ENCODE data around the gene CUL7.
A peak's percentile ranks its signal among the peaks of the same experiment; 100 is the strongest.

CUL7 gene

GRCh38 chr6:43076464-43077332, 23.0 kb upstream of the CUL7 start:
- peak; percentile 15 for DNase-seq

DNA sequence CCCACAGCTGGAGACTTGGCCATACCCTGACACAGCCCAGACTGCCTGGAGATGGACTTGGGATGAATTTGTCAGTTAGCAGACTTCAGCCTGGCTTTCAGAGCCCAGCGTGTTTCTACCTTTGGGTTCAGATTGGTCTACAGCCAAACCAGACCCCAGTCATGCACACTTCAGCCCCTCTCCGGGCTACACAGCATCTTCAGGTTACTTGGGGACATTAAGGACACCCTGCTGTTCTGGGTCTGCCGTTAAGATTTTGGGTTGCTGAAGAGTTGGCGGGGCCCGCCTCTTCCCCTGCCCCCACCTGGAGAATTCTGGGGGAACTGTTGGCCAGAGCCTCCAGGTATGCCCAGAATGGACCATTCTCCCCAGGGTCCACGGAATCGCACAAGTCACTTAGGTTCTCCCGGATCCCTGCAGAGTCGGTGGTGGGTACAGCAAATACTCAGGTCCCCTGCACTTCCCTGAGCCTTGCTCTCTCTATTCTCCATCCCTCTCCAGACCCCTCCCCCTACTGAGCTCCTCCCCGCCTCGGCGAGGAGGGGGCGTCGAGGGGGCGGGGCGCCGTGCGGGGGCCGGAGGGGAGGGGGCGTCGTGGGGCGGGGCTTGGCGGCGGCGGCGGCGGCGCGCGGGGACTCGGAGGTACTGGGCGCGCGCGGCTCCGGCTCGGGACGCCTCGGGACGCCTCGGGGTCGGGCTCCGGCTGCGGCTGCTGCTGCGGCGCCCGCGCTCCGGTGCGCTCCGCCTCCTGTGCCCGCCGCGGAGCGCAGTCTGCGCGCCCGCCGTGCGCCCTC, 22.2 kb upstream of the CUL7 start, which contains the start of gene PTK7:
Gene PTK7, plus strand, starts transcription at position 645 of the 794 bp plus-strand sequence. CDS start 175 bp downstream, outside the sequence.
- DNase-seq, result peak; percentile 58

- DNase-seq, result no peak
Observed at GRCh38 chr6:43074847-43075669, 21.4 kb upstream of the CUL7 start.

GRCh38 chr6:43070028-43070632, 16.5 kb upstream of the CUL7 start:
- peak; percentile 57 for DNase-seq

DNA sequence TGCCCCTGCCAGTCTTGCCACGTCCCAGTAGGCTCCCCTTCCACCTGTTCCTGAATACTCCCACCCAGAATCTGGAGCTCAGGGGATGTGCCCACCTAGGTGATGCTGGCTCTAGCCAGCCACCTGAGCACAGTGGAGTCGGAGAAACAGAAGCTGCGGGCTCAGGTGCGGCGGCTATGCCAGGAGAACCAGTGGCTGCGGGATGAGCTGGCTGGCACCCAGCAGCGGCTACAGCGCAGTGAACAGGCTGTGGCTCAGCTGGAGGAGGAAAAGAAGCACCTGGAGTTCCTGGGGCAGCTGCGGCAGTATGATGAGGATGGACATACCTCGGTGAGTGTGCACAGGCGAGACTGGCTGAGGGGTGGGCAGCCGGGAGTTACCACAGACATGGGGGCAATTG, 9.2 kb upstream of the CUL7 start:
- DNase-seq, result no peak

- DNase-seq, result no peak
Observed at GRCh38 chr6:43061861-43062260, 8.2 kb upstream of the CUL7 start.

GRCh38 chr6:43060755-43061633, 7.3 kb upstream of the CUL7 start:
- no peak for DNase-seq

DNA sequence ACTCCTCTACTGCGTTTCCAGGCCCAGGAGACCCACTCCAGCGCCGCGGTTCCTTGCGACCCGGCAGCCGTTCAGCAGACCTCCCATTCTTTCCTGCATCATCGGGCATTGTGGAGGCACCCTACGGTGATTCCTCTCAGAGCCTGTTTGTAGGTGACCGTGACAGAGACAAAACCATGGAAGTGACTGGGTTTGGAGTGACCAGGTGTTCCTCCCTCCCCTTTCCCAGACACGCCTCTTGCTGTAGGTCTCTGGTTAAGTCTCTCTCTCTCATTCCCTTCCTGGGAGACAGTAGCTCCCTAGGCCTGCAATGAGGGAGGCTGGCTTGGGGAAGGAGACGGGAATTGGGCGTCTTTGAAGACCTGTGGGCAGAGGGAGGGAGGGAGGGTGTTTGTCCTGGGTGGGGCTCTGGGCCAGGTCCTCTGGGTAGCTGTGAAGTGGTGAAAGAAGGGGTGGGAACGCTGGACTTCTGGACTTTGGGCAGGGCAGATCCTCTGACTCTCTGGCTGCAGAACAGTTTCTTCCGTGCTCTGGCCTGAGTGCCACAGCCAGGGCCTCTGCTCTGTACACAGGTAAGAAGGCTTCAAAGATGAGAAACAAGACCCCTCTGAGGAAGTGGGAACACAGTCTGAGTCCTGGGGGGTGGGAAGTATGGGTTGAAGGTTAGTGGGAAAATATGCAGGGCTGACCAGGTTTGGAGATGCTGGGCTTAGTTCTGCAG, 6.5 kb upstream of the CUL7 start:
- DNase-seq, result no peak

GRCh38 chr6:43059168-43060033, 5.8 kb upstream of the CUL7 start, which contains the start of the genes KLC4 and MRPL2:
Gene KLC4 (plus strand): TSS chr6:43059631. CDS start chr6:43061336, 1,705 bp downstream.
Gene MRPL2 (minus strand): TSS chr6:43059434. CDS start chr6:43059381, 53 bp downstream.
- DNase-seq, result peak; percentile 94

GRCh38 chr6:43058531-43058930, 4.9 kb upstream of the CUL7 start:
- DNase-seq, result no peak

- no peak for DNase-seq
Observed at GRCh38 chr6:43055966-43056365, 2.3 kb upstream of the CUL7 start.

GRCh38 chr6:43054206-43054943, 724 bp upstream of the CUL7 start:
- no peak for DNase-seq

DNA sequence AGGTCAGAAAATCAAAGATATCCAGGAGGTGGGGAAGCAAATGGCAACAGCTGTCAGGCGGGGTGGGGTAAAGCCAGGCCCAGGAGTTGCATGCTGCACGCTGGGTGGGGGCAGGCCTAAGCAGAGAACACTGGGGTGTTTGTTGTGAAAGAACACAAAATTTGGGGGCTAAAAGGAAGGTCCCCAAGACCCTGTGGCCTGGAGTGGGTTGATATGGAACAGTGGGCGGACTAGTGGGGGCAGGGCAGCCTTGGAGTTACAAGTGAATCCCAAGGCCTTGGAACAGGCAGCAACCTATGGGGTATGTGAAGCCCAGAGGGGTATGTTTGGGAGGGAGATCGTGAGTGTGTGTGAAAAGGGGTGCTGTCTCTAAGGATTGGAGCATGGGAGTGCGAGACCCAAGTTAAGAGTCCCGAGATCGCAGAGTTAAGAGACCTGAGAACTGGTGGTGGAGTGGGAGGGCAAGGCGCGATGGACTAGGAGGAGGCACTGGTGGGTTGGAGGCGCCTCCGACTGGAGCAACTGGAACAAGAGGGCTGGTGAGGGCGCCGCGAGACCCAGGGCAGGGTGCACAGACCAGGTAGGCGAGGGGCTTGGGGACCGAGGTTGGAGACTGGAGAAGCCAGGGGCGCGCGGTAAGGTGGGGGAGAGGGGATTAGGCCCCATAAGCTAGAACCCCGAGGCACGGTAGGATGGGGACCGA, 658 bp downstream of the CUL7 start:
- no peak for DNase-seq

- DNase-seq, result no peak
Observed at GRCh38 chr6:43052225-43052841, 1.3 kb downstream of the CUL7 start.

DNA sequence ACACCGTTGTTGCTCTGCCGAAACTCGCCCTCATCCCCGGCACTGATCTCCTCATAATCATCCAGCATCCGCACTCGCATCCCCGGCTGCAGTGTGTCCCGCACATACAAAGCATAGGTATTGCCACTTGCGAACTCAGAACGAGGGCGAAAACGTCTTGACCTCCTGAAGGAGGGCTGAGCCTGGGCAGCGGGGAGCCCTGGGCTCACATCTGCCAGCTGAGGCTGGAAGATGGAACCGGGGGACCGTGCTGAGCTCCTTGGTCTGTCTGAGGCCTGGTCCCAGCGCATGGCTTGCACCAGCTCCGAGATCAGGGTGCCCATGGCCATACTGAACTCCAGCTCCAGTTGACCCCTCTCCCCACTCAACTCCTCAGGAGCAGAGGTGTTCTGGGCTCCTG, 2.7 kb downstream of the CUL7 start:
- no peak for DNase-seq

- DNase-seq, result no peak
Observed at GRCh38 chr6:43047998-43048397, 5.7 kb downstream of the CUL7 start.

- no peak for DNase-seq
Observed at GRCh38 chr6:43045371-43045930, 8.2 kb downstream of the CUL7 start.
